H54 (cell line): ENCODE measurements around the gene DGKI.
"Not testable (repeated sequence)": the region's sequence is repeated elsewhere in the genome, so short reads cannot be mapped to it uniquely, and the experiment has no call there.

Experiments used
- DNase-seq: peaks from one replicate; pipeline ENCODE4 v3.0.0; 2011; ENCODE audit warnings: low spot score, mixed read lengths; ENCODE audit not compliant: insufficient read length
- FAIRE-seq: peaks from 3 replicates; lab custom pipeline; 2011; peaks lifted over from hg19 to GRCh38; lab: Jason Lieb, UNC
- POLR2A ChIP-seq: IDR thresholded peaks from 2 replicates; pipeline ENCODE4 v1.6.1; 2011; ENCODE audit warnings: low read depth, mild to moderate bottlenecking, low read length

Gene DGKI

GRCh38 chr7:137836113-137836509 lies 10.7 kb downstream of the DGKI start:
- no peak for TF ChIP-seq POLR2A
- FAIRE-seq (no peak), DNase-seq (no peak)

- TF ChIP-seq POLR2A = no peak
- FAIRE-seq = no peak
- DNase-seq = no peak
These were observed 11.2 kb downstream of the DGKI start for GRCh38 chr7:137835486-137836112.

GRCh38 chr7:137834552-137834951 lies 12.2 kb downstream of the DGKI start:
- FAIRE-seq (no peak), DNase-seq (no peak)
- TF ChIP-seq POLR2A = no peak

GRCh38 chr7:137832990-137833389 lies 13.8 kb downstream of the DGKI start:
- not testable (repeated sequence) for FAIRE-seq, DNase-seq

GRCh38 chr7:137832382-137832781 lies 14.4 kb downstream of the DGKI start:
- FAIRE-seq (no peak), DNase-seq (no peak)
- TF ChIP-seq POLR2A = no peak

GRCh38 chr7:137831555-137831954 lies 15.2 kb downstream of the DGKI start:
- not testable (repeated sequence) for DNase-seq, FAIRE-seq

- TF ChIP-seq POLR2A = no peak
- no peak for FAIRE-seq
- DNase-seq = no peak
These were observed 17.3 kb downstream of the DGKI start for GRCh38 chr7:137829337-137829992.

- no peak for TF ChIP-seq POLR2A
These were observed 18.3 kb downstream of the DGKI start for GRCh38 chr7:137828456-137828855.

GRCh38 chr7:137825489-137825888 lies 21.3 kb downstream of the DGKI start:
- TF ChIP-seq POLR2A = no peak
- no peak for FAIRE-seq
- DNase-seq = no peak

More at GRCh38 chr7:137828456-137828855, 18.3 kb downstream of the DGKI start:
- DNase-seq = no peak
- FAIRE-seq = no peak

GRCh38 chr7:137820677-137821420 lies 25.9 kb downstream of the DGKI start:
- DNase-seq = no peak
- TF ChIP-seq POLR2A = no peak
- FAIRE-seq = no peak

- DNase-seq (no peak), FAIRE-seq (no peak)
- no peak for TF ChIP-seq POLR2A
These were observed 26.6 kb downstream of the DGKI start for GRCh38 chr7:137820156-137820555.

GRCh38 chr7:137818036-137818435 lies 28.7 kb downstream of the DGKI start:
- no peak for TF ChIP-seq POLR2A
- FAIRE-seq (no peak), DNase-seq (no peak)

GRCh38 chr7:137816696-137817320 lies 30.0 kb downstream of the DGKI start:
- TF ChIP-seq POLR2A = no peak
- DNase-seq (no peak), FAIRE-seq (no peak)

- DNase-seq = no peak
- no peak for TF ChIP-seq POLR2A
- FAIRE-seq = no peak
These were observed 33.2 kb downstream of the DGKI start for GRCh38 chr7:137813541-137813940.

GRCh38 chr7:137810248-137810647 lies 36.5 kb downstream of the DGKI start:
- FAIRE-seq (no peak), DNase-seq (no peak)
- no peak for TF ChIP-seq POLR2A
